Activated T-helper 1 cell treated with anti-CD3 and anti-CD28 coated beads, Interleukin-12 subunit alpha, Interleukin-12 subunit beta, Interleukin-2, Interleukin-4 antibody, amounts not matched to agents 30 ng/mL and 10 ng/mL and 1 ng/mL, durations not matched to agents 14 hours and 24 hours and 36 hours (primary cell): ENCODE data around the gene COQ4. TPM values are rescaled to one million over a fixed set of nuclear protein-coding genes. Genes with fewer than 3 reads are reported as not detected.
A peak's percentile ranks its signal among the peaks of the same experiment; 100 is the strongest.
"Not testable (repeated sequence)": the region's sequence is repeated elsewhere in the genome, so short reads cannot be mapped to it uniquely, and the experiment has no call there.

Experiments
- DNase-seq: peaks from one replicate; pipeline ENCODE4 v3.0.0; 2021; ENCODE audit warnings: low spot score
- H3K27ac Mint-ChIP-seq: one replicate; pipeline ENCODE4 v1.8.0; 2021; ENCODE audit warnings: mild to moderate bottlenecking, mixed read lengths
- H3K27me3 Mint-ChIP-seq: one replicate; pipeline ENCODE4 v1.8.0; 2022; ENCODE audit warnings: mild to moderate bottlenecking, moderate library complexity, mixed read lengths; ENCODE audit not compliant: insufficient read depth
- H3K36me3 Mint-ChIP-seq: one replicate; pipeline ENCODE4 v1.8.0; 2021; ENCODE audit warnings: low read depth, mixed read lengths
- H3K4me1 Mint-ChIP-seq: one replicate; pipeline ENCODE4 v1.8.0; 2021; ENCODE audit warnings: low read depth, mixed read lengths
- H3K4me3 Mint-ChIP-seq: one replicate; pipeline ENCODE4 v1.8.0; 2021; ENCODE audit warnings: mild to moderate bottlenecking, moderate library complexity, mixed read lengths
- H3K9me3 Mint-ChIP-seq: one replicate; pipeline ENCODE4 v1.8.0; 2021; ENCODE audit warnings: mixed read lengths
- intact Hi-C: fragments of 100-400 bp; cut with micrococcal nuclease; formaldehyde crosslinking; loops from one replicate; pipeline ENCODE4 v1.15.1; 2024
- total RNA-seq: library from RNA; stranded (reverse); gene quantifications from 2 replicates; pipeline ENCODE4 v1.2.3, GENCODE V29; 2022

COQ4 gene
- 59.0 and 59.5 TPM in 2 replicates for total RNA-seq

GRCh38 chr9:128322404-128323211, at the start of gene COQ4, which contains the start of gene TRUB2:
Gene COQ4 (plus strand): TSS chr9:128322839. CDS start chr9:128322859, 20 bp downstream.
Gene TRUB2 (minus strand): TSS chr9:128322447. CDS start chr9:128322408, 39 bp downstream.
- Mint-ChIP-seq H3K27me3 (peaks cover 2% of the 10 kb centered on the region), H3K4me3 (peak within 1 kb of the TSS; percentile 98), H3K27ac (peak within 1 kb of the TSS; percentile 100), H3K9me3 (no peaks in the 10 kb centered on the region), H3K4me1 (peaks cover 12% of the 10 kb centered on the region), H3K36me3 (peaks cover 7% of the 10 kb centered on the region)
- intact Hi-C loops: loop anchor here (1.0 to 5.0 kb wide), 16 partner anchors 18 to 626 kb away; partner anchors contain the start of genes BBLN, CERCAM, CIZ1 and GOLGA2
- DNase-seq: peak; percentile 91

GRCh38 chr9:128274245-128274644, 48.4 kb upstream of the COQ4 start:
- DNase-seq: no peak
- Mint-ChIP-seq H3K27me3 (no peaks in the 10 kb centered on the region), H3K4me1 (peaks cover 45% of the 10 kb centered on the region), H3K4me3 (peak overlapping the region; percentile 98), H3K36me3 (peaks cover 14% of the 10 kb centered on the region), H3K27ac (no peak overlapping the region), H3K9me3 (no peaks in the 10 kb centered on the region)
- intact Hi-C loops: no loop called here

GRCh38 chr9:128275198-128276007, 47.2 kb upstream of the COQ4 start, which contains the start of gene GOLGA2:
Gene GOLGA2 (minus strand): TSS chr9:128276007. CDS start chr9:128275976, 31 bp downstream.
- Mint-ChIP-seq H3K27me3 (no peaks in the 10 kb centered on the region), H3K9me3 (no peaks in the 10 kb centered on the region), H3K4me3 (peak within 1 kb of the TSS; percentile 98), H3K36me3 (peaks cover 16% of the 10 kb centered on the region), H3K4me1 (peaks cover 54% of the 10 kb centered on the region), H3K27ac (peak within 1 kb of the TSS; percentile 91)
- no peak for DNase-seq
- intact Hi-C loops: loop anchor here (1.0 to 5.0 kb wide), 10 partner anchors 25 to 277 kb away; partner anchors contain the start of genes BBLN, COQ4, DNM1 and GLE1

- intact Hi-C loops: loop anchor here (1.0 to 5.0 kb wide), 8 partner anchors 26 to 276 kb away; partner anchors contain the start of genes COQ4, DNM1, ODF2 and SPTAN1
- no peaks in the 10 kb centered on the region for H3K9me3 Mint-ChIP-seq
- H3K27me3 Mint-ChIP-seq: no peaks in the 10 kb centered on the region
- H3K4me1 Mint-ChIP-seq: peaks cover 54% of the 10 kb centered on the region
- H3K36me3 Mint-ChIP-seq: peaks cover 16% of the 10 kb centered on the region
- peak within 1 kb of the TSS; percentile 98 for H3K4me3 Mint-ChIP-seq
- peak; percentile 100 for DNase-seq
- peak within 1 kb of the TSS; percentile 91 for H3K27ac Mint-ChIP-seq
Measured at GRCh38 chr9:128276008-128276573, 46.5 kb upstream of the COQ4 start, which contains the start of gene SWI5. Gene SWI5 (plus strand): TSS chr9:128276276.

GRCh38 chr9:128276574-128277270, 45.9 kb upstream of the COQ4 start:
- H3K4me1 Mint-ChIP-seq: peaks cover 54% of the 10 kb centered on the region
- H3K4me3 Mint-ChIP-seq: peak overlapping the region; percentile 98
- H3K36me3 Mint-ChIP-seq: peaks cover 15% of the 10 kb centered on the region
- no peaks in the 10 kb centered on the region for H3K9me3 Mint-ChIP-seq
- intact Hi-C loops: loop anchor here (1.0 to 5.0 kb wide), 8 partner anchors 26 to 276 kb away; partner anchors contain the start of genes COQ4, DNM1, ODF2 and SPTAN1
- no peak for DNase-seq
- peak overlapping the region; percentile 91 for H3K27ac Mint-ChIP-seq
- H3K27me3 Mint-ChIP-seq: no peaks in the 10 kb centered on the region

- not testable (repeated sequence) for H3K4me3 Mint-ChIP-seq, H3K9me3 Mint-ChIP-seq, DNase-seq, H3K27ac Mint-ChIP-seq, H3K27me3 Mint-ChIP-seq
- Mint-ChIP-seq H3K36me3 (peaks cover 10% of the 10 kb centered on the region), H3K4me1 (peaks cover 37% of the 10 kb centered on the region)
- intact Hi-C loops: loop anchor here (5.0 kb wide), 2 partner anchors 77 to 273 kb away; partner anchors contain the start of genes DNM1 and SPTAN1
Measured at GRCh38 chr9:128279088-128280073, 43.3 kb upstream of the COQ4 start.

GRCh38 chr9:128280084-128280622, 42.5 kb upstream of the COQ4 start:
- DNase-seq: no peak
- peaks cover 29% of the 10 kb centered on the region for H3K4me1 Mint-ChIP-seq
- H3K27ac Mint-ChIP-seq: peak overlapping the region; percentile 36

GRCh38 chr9:128282500-128282899, 40.1 kb upstream of the COQ4 start:
- Mint-ChIP-seq H3K4me3 (no peak overlapping the region), H3K27ac (no peak overlapping the region), H3K4me1 (peaks cover 13% of the 10 kb centered on the region), H3K36me3 (peaks cover 10% of the 10 kb centered on the region), H3K9me3 (no peaks in the 10 kb centered on the region), H3K27me3 (no peaks in the 10 kb centered on the region)
- DNase-seq: no peak
- intact Hi-C loops: no loop called here

More at GRCh38 chr9:128280084-128280622, 42.5 kb upstream of the COQ4 start:
- intact Hi-C loops: no loop called here
- no peak overlapping the region for H3K4me3 Mint-ChIP-seq
- no peaks in the 10 kb centered on the region for H3K9me3 Mint-ChIP-seq
- H3K36me3 Mint-ChIP-seq: peaks cover 12% of the 10 kb centered on the region
- no peaks in the 10 kb centered on the region for H3K27me3 Mint-ChIP-seq

GRCh38 chr9:128285033-128285784, 37.4 kb upstream of the COQ4 start:
- no peaks in the 10 kb centered on the region for H3K9me3 Mint-ChIP-seq
- no peaks in the 10 kb centered on the region for H3K27me3 Mint-ChIP-seq
- H3K4me1 Mint-ChIP-seq: peaks cover 1% of the 10 kb centered on the region
- intact Hi-C loops: no loop called here
- no peak overlapping the region for H3K27ac Mint-ChIP-seq
- no peak overlapping the region for H3K4me3 Mint-ChIP-seq
- H3K36me3 Mint-ChIP-seq: peaks cover 9% of the 10 kb centered on the region
- DNase-seq: no peak

- H3K27me3 Mint-ChIP-seq: no peaks in the 10 kb centered on the region
- H3K4me3 Mint-ChIP-seq: no peak overlapping the region
Measured at GRCh38 chr9:128286440-128286839, 36.2 kb upstream of the COQ4 start.

More at GRCh38 chr9:128286440-128286839, 36.2 kb upstream of the COQ4 start:
- Mint-ChIP-seq H3K4me1 (no peaks in the 10 kb centered on the region), H3K9me3 (no peaks in the 10 kb centered on the region), H3K27ac (no peak overlapping the region), H3K36me3 (peaks cover 8% of the 10 kb centered on the region)
- DNase-seq: no peak
- intact Hi-C loops: no loop called here
